ENCODE results near the gene PEAK3.

DNA sequence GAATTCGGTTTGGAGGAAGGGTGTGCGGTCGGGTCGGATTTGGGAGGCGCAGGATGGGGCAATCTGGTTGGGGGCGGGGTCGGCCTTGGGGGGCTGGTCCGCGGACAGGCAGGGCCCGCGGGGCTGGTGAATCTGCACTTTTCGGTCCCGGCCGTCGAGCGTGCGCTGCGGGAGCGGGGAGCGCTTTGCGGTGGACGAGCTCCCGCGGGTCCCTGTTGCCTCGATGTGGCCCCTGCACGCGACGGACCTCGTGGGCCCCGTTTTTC lies 11.9 kb downstream of the PEAK3 start:
- TF ChIP-seq, protein P1, sequence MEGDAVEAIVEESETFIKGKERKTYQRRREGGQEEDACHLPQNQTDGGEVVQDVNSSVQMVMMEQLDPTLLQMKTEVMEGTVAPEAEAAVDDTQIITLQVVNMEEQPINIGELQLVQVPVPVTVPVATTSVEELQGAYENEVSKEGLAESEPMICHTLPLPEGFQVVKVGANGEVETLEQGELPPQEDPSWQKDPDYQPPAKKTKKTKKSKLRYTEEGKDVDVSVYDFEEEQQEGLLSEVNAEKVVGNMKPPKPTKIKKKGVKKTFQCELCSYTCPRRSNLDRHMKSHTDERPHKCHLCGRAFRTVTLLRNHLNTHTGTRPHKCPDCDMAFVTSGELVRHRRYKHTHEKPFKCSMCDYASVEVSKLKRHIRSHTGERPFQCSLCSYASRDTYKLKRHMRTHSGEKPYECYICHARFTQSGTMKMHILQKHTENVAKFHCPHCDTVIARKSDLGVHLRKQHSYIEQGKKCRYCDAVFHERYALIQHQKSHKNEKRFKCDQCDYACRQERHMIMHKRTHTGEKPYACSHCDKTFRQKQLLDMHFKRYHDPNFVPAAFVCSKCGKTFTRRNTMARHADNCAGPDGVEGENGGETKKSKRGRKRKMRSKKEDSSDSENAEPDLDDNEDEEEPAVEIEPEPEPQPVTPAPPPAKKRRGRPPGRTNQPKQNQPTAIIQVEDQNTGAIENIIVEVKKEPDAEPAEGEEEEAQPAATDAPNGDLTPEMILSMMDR (conservative IDR thresholded peaks at IDR 0.05 in 1 of 2, IDR thresholded peaks at IDR 0.05 in 1 of 2; ENCODE audit: low read depth in 1 of 2, low read length in 2 of 2): no peak
- TF ChIP-seq EZH2 (IDR thresholded peaks at IDR 0.05; ENCODE audit: low read length, missing control alignments): no peak
